A549 treated with GW870086 at 1 μM for 4 hours (cell line): ENCODE results near the gene MSANTD3. TPM values are rescaled to one million over a fixed set of nuclear protein-coding genes. Genes with fewer than 3 reads are reported as not detected.

ENCODE experiments used
- total RNA-seq: library from RNA; stranded (reverse); fragments of 200-300 nt; extraction: Qiagen RNA extraction; gene quantifications from 5 replicates; pipeline ENCODE4 v1.2.3, GENCODE V29; 2022; ENCODE audit warnings: low read depth

The MSANTD3 gene, protein sequence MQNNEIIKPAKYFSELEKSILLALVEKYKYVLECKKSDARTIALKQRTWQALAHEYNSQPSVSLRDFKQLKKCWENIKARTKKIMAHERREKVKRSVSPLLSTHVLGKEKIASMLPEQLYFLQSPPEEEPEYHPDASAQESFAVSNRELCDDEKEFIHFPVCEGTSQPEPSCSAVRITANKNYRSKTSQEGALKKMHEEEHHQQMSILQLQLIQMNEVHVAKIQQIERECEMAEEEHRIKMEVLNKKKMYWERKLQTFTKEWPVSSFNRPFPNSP
- total RNA-seq = 58.0 to 75.2 TPM (median 67.3 TPM) in 5 replicates

DNA sequence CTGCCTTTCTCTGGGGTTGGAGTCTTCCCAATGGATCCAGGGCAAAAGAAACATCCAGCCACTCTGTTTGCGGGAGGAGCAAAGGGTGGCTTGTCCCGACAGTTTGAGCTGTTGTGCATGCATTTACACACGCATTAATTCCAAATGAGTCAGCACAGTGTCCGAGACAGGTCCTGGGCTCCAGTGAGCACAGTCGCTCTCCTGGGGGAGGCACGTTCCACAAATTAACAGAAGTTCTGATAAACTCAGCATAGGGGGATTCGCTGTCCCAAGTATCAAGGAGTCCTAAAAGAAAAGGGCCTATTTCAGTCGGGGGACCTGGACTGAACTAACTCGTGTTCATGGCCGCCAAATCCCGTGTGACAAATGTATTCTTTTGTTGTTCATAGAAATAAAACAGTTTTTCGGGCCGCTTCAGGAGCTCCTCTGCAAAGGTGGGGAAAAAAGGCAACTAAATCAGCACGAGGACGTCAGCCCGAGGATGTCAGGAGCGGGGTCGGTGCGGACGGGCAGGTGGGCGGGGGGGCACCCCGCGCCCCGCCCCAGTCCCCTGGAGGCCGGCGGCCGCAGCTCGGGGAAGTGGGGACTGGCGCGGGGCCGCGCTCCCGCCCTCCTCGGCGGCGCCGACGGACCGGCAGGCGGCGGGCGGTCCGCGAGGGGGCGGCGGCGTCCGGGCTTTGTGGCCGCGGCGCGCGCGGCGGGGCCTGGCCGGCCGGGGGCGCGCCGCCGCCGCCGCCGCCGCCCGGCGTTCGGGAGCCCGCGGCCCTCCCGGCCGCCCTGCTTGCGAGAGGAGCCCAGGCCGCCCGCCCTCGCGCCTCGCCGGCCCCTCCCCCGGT, at the start of gene MSANTD3:
Gene MSANTD3 (plus strand): TSS at position 614 of the 836 bp plus-strand sequence. CDS start 14,796 bp downstream, outside the sequence.

DNA sequence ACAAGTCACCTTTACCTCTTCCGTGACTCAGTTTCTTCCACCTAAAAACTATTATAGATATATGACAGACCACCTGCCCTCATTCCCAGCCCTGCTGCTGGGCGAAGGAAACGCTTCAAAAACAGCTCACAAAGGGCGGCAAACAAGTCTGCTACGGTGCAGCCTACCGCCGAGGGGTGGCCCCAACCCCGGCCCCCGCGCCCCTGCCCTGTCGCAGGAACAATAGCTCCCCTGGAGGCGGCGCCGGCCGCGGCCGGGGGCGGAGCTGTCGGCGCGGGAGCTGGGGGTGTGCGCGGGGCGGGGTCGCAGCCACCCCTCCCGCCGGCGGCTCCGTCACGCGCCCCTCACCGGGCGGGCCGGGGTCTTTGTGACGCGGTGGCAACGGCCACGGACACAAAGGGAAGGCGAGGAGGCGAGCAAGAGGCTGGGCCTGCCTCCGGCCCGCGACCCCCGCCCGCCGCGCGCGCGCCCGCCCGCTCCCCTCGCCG, 45.9 kb downstream of the MSANTD3 start, which contains the start of gene TMEFF1:
Gene TMEFF1 (plus strand): TSS at position 362 of the 488 bp plus-strand sequence. CDS start 396 bp downstream, outside the sequence.

Other genes starting within 250 kb of the MSANTD3 start
- 25.8 to 28.3 TPM (median 27.0 TPM) in 5 replicates for gene TEX10, start 74.2 kb upstream of the MSANTD3 start, total RNA-seq
- 1.0 to 1.3 TPM (median 1.1 TPM) in 5 replicates for gene TMEFF1, start 46.0 kb downstream of the MSANTD3 start, total RNA-seq
- 0.35 to 0.65 TPM (median 0.45 TPM) in 5 replicates for gene CAVIN4, start 150.9 kb downstream of the MSANTD3 start, total RNA-seq